SIG-M5 (cell line): ENCODE results near the gene ZNF592.

ENCODE experiments used
- DNase-seq: peaks from one replicate; lab custom pipeline; 2025; lab: John Stamatoyannopoulos, UW

The ZNF592 gene

DNA sequence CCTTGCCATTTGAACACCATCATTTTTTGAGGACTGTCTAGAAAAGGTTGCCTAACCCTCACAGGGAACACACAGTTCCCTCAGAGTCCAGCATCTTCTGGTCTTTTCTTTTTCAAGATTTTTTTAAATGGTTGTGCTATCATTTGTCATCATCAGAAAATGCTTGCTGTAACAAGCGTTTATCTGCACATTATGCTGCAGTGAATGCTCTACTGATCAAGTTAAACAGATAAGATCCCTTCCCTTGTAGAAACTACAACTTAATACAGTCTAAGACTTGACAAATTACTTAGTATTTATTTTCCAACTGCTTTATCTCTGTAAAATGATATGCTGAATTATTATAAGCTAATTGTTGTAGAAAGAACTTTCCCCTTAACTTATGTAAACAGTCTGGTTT is 56.8 kb downstream of the ZNF592 start:
- no peak for DNase-seq

DNA sequence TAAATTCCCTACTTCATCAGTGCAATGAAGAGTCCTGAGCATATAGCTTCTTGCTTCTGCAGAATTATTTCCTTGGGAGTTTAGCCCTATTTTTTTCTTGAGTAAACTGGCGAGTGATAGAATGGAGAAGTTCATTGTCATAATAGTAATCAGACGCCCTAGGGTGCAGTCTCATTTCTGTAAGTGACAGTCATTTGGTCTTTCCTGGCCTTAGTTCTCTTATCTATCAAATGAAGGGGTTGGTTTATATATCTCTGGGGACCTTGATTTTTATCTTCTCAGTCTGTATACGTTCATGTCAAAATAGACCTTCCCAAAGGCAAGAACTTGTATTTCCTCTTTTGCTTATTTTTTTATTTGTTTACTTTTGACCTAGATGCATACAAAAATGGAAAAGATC is 58.8 kb downstream of the ZNF592 start:
- no peak for DNase-seq

DNA sequence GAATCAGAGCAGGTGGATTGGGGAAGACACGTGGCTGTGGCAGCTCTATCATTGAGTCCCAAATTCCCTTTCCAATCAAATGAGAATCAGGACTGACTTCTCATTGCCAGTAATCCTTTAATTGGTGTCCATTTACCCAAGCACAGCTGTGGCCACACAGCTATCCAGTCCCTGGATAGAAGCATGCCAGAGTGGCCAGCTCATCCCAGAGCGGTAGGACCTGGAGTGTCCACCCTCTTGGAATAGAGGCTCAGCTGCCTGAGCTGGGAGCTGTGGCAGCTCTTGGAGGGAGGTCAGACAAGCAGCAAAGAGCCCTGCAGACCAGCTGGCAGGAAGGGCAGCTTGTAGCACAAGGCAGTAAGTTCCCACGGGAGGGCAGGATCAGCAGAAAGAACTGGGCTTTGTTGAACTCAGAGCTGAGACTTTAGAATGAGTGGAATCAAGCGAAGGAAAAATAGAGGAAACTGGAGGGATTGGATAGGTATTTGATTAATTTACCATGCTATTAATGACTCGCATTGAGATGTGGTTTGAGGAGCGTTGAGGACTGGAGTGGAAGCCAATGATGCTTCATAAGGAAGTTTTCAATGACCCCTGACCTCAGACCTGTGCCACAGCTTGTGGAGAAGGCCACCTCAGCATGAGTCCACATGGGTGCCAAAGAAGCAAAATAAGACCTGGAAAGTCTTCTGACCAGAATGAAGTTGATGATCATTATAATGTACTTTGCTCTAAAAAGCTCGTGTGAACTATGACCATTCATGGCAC is 61.9 kb downstream of the ZNF592 start:
- no peak for DNase-seq

DNA sequence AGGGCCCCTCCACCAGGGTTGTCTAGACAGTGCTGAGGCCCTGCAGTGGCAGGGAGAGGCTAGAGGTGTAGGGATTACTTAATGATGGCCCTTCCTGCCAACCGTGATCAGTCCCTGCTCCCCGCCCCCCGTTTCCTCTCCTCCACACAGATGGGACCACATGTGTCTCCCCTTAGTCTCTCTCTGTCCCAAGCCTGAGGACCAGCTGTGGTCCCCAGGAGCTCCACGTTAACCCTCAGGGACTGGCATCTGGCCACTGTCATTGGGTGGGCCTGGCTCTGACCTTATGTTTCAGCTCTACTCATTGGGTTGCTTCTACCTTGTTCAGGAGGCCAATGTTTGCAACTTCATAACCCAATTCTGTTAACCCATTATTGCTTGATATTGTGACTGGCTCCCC is 62.8 kb downstream of the ZNF592 start:
- DNase-seq = no peak

DNA sequence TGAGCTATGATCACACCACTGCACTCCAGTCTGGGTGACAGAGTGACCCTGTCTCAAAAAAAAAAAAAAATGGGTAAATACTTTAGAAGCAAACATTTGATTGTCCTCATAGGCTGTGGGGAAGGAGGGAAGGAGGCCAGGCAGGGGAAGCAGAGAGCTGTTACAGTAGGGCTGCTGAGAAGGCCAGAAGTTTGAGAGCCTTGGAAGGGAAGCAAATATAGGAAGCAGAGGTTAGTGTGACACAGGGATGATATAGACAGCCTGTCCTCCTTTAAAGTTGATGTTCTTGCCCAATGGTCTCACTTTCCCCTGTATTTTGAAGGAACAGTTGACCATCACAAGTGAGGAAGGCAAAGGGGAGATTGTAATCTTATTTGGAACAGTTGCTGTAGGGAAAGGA is 63.4 kb downstream of the ZNF592 start:
- no peak for DNase-seq

DNA sequence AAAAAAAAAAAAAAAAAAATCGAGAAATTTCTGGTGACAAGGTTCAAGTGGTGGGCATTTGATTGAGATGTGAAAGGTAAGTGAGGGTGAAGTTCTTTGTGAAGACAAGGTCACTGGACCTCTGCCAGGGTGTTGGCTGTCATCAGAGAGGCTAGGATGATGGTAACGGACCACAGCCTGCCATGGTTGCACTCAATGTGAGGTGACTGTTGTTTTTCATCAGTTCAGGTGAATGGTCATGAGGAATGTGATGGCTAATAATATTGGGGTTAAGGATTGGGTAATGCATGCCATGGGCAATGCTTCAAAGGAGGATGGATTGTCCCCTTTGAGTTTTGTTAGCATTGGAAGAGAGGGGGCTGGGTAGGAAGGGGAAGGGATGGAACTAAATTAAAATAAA is 64.5 kb downstream of the ZNF592 start:
- no peak for DNase-seq

DNA sequence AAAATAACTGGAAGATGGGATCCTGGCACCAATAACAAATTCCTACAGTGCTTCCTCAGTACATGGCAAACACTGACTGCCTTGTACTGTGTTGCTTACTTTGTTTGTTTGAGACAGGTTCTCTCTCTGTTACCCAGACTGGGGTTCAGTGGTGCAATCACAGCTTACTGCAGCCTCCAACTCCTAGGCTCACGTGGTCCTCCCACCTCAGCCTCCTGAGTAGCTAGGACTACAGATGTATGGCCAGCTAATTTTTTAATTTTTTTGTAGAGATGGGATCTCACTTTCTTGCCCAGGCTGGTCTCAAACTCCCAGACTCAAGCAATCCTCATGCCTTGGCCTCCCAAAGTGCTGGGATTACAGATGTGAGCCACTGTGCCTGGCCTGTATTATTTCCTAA is 65.0 kb downstream of the ZNF592 start:
- no peak for DNase-seq

DNA sequence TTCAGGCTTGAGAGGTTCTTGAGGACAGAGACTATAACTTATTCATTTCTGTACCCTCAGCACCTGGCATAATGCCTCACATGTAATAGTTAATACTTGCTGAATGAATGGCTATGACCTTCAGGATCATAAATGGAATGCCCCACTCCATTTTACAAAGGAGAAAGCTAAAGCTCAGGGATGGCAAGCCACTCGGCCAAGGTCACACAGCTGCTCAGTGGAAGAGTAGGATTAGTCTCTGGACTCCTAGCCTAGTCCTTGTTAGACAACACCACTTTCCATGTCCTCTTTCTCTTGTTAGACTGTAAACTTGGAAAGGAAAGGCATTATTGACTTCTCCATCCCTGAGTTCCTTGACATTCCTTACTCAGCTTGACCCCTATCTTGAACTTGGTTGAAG is 65.5 kb downstream of the ZNF592 start:
- DNase-seq = no peak

DNA sequence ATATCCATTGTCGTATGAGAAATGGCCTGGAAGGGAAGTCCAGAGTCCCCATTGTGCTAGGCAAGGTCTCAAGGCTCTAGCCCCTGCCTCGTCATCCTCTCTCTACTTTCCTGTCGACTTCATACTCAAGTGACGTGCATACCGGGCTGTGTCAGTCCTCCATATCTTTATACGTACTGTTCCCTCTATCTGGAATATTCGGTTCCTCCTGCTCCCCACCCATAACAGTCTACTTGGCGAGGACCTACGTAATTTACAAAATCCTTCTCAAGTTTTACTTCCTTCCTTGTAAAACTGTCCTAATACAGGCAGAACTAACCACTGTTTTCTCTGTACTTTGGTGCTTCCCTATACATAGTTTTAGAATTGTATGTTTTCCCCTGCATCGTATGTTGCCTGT is 66.5 kb downstream of the ZNF592 start:
- no peak for DNase-seq

DNA sequence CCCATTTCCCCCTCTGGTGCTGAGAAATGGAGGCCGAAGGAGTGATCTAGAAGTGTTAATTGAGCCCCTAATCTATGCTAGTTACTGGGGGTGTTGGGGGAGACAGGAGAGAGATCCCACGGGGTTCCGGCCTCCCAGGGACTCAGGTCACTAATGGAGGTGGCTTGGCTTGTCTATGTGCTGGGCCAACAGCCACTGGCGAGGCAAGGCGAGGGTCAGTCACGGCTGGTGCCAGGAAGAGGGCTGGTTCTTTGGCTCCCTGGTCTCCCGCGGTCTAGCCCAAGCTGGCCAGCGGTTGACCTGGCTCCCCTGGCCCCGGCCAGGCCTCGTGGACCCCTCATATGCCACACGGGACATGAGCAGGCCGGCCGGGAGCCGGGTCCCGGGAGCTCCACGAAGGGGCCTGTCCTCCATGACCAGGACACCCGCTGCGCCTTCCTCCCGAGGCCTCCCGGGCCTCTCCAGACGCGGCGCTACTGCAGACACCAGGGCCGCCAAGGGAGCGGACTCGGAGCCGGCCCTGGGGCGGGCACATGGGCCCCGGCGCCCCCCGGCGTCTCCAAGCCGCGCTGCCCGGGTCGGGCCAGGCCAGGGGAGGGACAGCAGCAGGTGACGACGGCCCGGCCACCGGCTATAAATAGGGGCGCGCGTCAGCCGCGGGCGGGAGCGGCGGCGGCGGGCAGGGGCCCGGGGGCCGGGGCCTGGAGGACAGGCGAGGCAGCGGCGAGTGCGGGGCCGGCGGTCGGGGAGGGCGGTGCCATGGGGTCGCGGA is 68.5 kb downstream of the ZNF592 start, which contains the start of gene ALPK3:
Gene ALPK3 (plus strand): TSS at position 663 of the 772 bp plus-strand sequence. CDS start 97 bp downstream, at position 760.
- DNase-seq = no peak

DNA sequence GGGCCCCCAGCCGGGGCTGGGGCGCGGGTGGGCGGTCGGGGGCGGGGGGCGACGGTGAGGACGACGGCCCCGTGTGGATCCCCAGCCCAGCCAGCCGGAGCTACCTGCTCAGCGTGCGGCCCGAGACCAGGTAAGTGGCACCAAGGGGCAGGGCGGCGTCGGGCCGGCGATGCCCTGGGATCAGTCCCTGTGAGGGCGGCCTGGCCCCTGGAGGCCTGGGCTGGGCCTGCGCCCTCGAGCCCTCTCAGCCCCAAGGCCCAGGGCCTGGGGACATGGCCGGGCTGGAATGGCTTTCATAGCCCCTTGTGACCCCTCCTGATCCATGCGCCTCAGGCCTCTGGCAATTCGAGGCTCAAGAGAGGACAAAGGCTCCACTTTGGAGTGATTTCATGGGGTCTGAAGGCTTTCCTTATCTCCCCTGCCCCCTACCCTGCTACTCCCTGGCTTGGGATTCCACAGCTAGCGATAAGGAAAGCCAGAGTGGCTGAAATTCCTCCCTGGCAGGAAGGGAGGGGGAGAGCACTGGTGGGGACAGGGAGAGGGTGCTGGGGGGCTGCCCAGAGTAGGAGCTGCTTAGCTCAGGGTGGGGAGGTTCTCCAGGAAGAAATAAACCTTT is 69.2 kb downstream of the ZNF592 start:
- DNase-seq = no peak

DNA sequence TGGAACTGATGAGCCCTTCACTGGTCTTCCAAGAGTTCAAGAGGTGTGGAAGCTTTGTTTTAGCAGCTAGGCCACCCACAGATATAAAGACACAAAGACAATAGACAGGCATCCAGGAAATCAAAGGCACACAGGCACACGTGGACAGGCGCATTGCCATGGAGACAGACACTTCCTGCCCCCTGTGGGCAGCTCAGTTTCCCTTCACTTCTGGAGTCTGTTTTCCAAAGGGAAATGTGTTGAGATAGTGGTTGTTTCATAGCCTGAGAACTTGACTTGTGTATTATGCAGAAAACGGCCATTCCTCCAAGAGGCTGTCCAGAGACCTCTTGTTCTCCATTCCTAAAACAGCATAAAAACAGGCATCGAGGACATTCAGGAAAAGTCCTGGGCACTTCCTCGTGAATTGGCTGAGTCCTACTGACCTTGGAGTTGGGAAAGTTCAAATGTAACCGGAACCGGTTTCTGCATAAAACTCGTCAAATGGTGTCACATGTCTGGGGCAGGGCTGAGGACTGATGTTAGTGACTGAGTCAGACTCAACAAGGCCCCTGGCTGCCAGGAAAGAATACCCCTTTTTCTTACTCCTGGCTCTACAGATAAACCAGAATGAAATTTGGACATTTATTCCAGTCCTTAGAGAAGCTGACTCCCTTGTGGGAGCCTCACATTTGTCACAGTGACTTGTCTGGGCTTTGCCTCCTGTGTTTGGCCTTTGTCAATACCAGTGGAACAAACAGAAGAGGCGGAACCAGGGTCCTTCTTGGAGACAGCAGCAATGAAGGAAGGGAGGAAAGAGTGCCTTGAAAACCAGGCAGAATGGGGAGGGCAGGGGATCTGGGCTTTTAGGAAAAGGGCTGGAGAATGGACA is 70.1 kb downstream of the ZNF592 start:
- no peak for DNase-seq

DNA sequence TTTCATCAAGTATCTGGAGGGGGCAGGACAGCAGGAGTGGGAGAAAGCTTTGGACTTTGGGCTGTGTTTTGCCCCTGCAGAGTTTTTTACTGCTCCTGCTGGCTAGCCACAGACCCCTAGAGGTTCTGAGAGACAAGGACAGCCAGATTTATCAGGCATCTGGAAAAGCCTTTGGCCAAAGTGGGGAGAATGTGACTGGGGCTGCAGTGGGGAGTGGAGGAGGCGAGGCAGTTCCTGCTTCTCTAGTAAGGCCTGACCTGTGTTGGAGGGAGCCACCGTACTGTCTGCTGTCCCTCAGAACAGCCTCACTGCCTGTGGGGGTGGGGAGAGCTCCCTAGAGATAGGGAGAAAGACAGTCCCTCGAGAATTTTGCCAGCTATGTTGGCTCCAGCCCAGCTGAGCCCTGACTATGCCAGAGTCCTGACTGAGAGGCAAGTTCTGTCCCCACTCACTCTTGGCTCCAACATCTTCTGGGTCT is 70.9 kb downstream of the ZNF592 start:
- DNase-seq = no peak

DNA sequence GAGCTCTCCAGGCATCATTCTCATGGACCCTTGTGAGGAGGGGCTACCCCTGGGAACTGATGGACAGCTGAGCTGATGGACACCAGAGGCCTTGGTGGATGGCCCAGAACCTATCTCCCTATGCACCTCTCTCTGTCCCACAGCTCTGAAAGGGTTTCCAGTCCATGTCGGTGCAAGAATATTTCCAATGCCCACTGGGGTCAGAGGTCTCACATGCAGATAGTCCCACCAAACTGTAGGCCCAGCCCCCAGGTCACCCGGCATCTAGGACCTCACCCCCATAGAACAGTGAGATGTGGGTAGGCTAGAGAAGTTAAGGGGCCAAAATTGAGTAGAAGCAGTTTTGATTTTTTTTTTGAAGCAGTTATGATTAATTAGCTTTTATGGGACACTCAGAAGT is 71.4 kb downstream of the ZNF592 start:
- DNase-seq = no peak

DNA sequence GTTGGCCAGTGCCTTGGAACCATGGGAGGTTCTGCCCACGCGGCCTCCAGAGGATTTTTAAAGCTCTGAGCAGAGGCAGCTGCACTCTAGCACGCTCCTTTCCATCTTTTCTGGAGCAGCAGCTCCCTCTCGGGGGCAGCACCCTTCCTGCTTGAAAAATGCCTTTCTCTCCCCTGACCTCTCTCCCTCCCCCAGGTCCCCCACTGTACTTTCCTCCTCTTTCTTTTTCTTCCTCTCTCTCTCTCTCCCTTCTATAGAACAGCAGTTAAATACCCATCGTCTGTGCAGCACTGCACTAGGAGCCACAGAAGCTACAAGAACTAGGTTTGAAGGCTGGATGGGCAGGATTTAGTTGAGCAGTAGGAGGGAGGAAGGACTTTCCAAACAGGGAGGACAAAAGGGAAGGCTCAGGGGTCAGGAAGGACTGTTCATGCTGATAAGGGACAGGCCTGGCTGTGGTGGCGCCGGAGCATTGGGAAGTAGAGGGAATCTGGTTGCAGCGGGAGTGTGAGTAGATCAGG is 73.2 kb downstream of the ZNF592 start:
- no peak for DNase-seq

DNA sequence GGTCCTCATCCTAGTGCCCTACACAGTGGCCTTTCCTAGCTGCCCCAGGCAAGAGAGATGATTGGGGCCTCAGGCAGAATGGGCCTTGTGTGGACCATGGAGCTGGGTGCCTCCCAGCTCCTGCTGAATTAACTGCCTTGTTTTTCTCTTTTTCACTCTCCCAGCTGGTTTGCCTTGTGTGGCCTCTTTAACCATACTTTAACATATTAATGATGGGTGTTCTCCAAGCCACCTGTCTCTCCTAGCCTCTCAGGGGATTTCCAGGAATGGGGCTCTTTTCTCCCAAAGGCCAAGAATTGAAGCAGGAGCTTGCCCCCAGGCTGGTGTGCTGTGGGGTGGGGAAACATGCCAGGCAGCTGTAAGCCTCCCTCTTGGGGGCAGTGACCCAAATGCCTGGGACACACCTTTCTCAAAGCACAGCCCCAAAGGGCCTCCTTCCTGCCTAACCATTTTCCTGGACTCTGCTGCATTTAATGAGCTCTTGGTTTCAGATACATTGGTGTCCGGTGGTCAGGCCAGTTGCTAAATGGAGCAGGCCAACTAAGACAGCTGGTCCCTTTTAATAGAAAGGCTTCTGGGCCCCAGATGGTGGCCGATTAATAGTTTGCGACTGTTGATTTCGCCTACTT is 74.4 kb downstream of the ZNF592 start:
- no peak for DNase-seq

DNA sequence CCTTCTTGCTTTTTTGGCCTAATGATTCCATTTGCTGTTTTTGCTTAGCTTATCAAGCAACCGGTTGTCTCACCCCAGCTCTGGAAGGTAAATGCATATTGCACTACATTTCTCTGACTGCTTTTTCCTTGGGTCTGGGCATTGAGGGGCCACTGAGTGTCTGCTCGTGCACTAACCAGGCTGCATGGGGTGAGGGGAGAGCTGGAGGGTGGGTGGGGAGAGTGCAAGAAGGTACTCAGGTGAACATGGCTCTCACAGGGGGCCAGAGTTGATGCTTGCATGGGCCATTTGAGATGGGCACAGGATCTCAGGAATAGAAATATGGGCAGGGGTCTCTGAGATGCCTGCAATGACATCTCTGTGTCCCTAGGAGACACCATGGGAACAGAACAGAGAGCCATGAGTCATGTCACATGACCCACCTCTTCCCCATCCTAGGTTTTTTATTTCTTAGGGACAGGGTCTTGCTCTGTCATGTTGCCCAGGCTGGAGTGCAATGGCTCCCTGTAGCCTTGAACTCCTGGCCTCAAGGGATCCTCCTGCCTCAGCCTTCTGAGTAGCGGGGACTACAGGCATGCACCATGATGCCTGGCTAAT is 75.0 kb downstream of the ZNF592 start:
- DNase-seq = no peak

DNA sequence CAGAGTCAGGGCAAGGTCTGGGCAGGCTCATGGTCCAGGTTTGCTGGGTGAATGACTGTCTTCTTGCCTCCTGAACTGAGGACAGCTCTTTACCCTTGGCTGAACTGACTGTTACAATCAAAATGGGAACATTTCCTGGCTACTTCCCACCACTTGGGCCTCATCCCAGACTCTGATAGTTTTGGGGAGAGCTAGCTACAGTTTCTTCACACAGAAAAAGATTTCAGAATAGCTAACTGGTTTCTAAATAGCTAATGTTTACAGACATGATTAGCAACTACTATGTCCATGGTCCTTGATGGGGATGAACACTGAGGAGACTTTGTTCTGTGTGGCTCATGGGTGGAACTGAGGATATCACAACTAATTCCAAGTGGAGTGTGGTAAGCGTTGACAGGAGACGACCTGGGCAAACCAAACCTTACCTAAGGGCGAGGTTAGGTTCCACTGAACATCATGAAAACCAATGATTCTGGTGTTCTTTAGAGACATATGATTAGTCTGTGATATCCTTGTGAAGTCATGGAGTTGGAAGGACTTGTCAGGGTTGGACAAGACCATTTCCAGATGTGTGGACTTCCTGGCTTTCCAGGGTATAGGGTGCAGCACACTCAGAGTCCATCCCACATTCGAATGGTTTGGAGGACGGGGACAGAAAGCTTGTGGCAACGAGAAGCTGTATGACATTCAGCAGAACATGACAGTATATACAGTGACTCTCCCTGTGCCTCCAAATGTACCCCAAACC is 76.0 kb downstream of the ZNF592 start:
- no peak for DNase-seq

DNA sequence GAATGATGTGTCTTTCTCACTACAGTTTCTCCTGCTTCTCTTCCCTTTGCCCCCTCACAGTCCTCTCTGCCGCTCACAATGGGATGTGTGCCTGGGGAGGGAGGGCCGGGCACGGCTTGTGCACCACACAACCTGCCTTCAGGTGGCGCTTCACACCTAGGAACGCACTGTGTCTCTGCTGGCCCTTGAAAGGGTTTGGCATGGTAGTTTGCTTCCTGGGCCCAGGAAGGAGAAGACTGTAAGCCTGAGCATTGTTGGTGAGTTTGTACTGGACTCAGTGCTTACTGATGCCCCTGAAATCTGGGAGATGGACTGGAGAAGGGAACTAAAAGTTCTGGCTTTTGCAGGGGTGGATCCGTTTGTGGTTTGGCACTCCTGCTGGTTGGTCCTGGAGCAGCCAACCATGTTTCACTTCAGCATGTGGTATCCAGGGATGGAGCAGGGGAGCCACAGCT is 78.0 kb downstream of the ZNF592 start:
- no peak for DNase-seq

DNA sequence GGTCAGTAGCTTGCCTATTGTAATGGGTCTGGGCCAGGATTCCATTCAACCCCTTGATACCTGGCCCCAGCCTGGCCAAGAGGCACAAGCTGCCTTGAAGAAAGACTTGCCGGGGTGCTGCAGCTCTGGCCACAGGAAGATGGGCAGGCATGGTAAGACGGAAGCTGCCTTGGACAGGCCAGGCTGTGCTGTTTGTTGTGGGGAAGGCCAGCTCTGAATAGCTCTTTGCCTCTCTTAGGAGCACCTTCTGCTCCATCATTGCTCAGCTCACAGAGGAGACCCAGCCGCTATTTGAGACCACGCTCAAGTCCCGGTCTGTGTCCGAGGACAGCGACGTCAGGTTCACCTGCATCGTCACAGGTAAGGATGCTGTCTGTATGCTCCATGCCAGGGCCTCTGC is 78.9 kb downstream of the ZNF592 start:
- DNase-seq = no peak
